ENCODE measurements around the gene XYLT2. TPM values are rescaled to one million over a fixed set of nuclear protein-coding genes. Genes with fewer than 3 reads are reported as not detected.
A peak's percentile ranks its signal among the peaks of the same experiment; 100 is the strongest.

XYLT2 gene
- total and polyA plus RNA-seq, 2 of the 13 experiments (the other 11 are each of a cell fraction or from before 2014, with no cell fraction given) = 17.0 to 22.1 TPM

- TF ChIP-seq UBTF (CRISPR knock-in tag; IDR thresholded peaks at IDR 0.05) (peak; percentile 55; the same call in 1 of the 2 replicates), HOXA7 (CRISPR knock-in tag; IDR thresholded peaks at IDR 0.05) (no peak), ZNF703 (CRISPR knock-in tag; IDR thresholded peaks at IDR 0.05; ENCODE audit: borderline replicate concordance) (no peak), SMYD3 (CRISPR knock-in tag; IDR thresholded peaks at IDR 0.05) (no peak), ZNF441 (CRISPR knock-in tag; IDR thresholded peaks at IDR 0.05; ENCODE audit: borderline replicate concordance) (peak; percentile 27; the same call in 1 of the 2 replicates), NBN (conservative IDR thresholded peaks at IDR 0.05) (no peak), DDIT3 (CRISPR knock-in tag; IDR thresholded peaks at IDR 0.05) (no peak), THRA (CRISPR knock-in tag; IDR thresholded peaks at IDR 0.05; ENCODE audit: borderline replicate concordance) (peak; percentile 28; the same call in 1 of the 2 replicates), ELF4 (CRISPR knock-in tag; IDR thresholded peaks at IDR 0.05; ENCODE audit: borderline replicate concordance) (no peak), HNRNPLL (IDR thresholded peaks at IDR 0.05; ENCODE audit: low read depth, low read length, poor library complexity, severe bottlenecking) (no peak), FOXO4 (CRISPR knock-in tag; conservative IDR thresholded peaks at IDR 0.05) (0 out of 2 replicates have a peak, but pooled peaks have one; percentile 79), ZBTB37 (CRISPR knock-in tag; IDR thresholded peaks at IDR 0.05) (no peak), ZNF260 (CRISPR knock-in tag; IDR thresholded peaks at IDR 0.05; ENCODE audit: borderline replicate concordance, low read depth) (no peak), PHF21A (CRISPR knock-in tag; IDR thresholded peaks at IDR 0.05) (no peak), ZNF333 (CRISPR knock-in tag; IDR thresholded peaks at IDR 0.05; ENCODE audit: borderline replicate concordance) (peak; percentile 58; the same call in 1 of the 2 replicates), MBD4 (IDR thresholded peaks at IDR 0.05; ENCODE audit: borderline replicate concordance, low read length) (no peak), NFKBIZ (CRISPR knock-in tag; IDR thresholded peaks at IDR 0.05) (0 out of 2 replicates have a peak, but pooled peaks have one; percentile 60), MNT (IDR thresholded peaks at IDR 0.05) (no peak)
Observed at GRCh38 chr17:50346313-50347116, 589 bp downstream of the XYLT2 start (continued).

All from HepG2 (cell line).